Hepatocyte (in vitro differentiated cells): ENCODE results near the gene PIGB.

Experiments
- EZH2 ChIP-seq: fragments of 200-600 bp; sonication (generic); IDR thresholded peaks from 2 replicates; pipeline ENCODE4 v1.6.1; 2016; ENCODE audit warnings: antibody characterized with exemption, mild to moderate bottlenecking, borderline replicate concordance
- EZH2phosphoT487 ChIP-seq: fragments of 200-600 bp; sonication (generic); IDR thresholded peaks from one replicate; pipeline ENCODE4 v1.6.1; 2018; ENCODE audit warnings: antibody characterized with exemption, mild to moderate bottlenecking, low read depth, moderate library complexity; ENCODE audit not compliant: unreplicated experiment, severe bottlenecking
- TF ChIP-seq, protein P1 (sequence below): fragments of 200-600 bp; sonication (generic); IDR thresholded peaks from 2 replicates; pipeline ENCODE4 v1.5.1; 2016; ENCODE audit warnings: antibody characterized with exemption, mild to moderate bottlenecking; ENCODE audit not compliant: poor library complexity

GRCh38 chr15:55319537-55320237, 665 bp downstream of the PIGB start:
- TF ChIP-seq, protein P1, sequence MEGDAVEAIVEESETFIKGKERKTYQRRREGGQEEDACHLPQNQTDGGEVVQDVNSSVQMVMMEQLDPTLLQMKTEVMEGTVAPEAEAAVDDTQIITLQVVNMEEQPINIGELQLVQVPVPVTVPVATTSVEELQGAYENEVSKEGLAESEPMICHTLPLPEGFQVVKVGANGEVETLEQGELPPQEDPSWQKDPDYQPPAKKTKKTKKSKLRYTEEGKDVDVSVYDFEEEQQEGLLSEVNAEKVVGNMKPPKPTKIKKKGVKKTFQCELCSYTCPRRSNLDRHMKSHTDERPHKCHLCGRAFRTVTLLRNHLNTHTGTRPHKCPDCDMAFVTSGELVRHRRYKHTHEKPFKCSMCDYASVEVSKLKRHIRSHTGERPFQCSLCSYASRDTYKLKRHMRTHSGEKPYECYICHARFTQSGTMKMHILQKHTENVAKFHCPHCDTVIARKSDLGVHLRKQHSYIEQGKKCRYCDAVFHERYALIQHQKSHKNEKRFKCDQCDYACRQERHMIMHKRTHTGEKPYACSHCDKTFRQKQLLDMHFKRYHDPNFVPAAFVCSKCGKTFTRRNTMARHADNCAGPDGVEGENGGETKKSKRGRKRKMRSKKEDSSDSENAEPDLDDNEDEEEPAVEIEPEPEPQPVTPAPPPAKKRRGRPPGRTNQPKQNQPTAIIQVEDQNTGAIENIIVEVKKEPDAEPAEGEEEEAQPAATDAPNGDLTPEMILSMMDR = no peak
- TF ChIP-seq EZH2phosphoT487 (no peak), EZH2 (no peak)
